HepG2 (cell line): Measurements from ENCODE around the gene UBE2M. TPM values are rescaled to one million over a fixed set of nuclear protein-coding genes. Genes with fewer than 3 reads are reported as not detected.

ENCODE experiments used
- AKNA ChIP-seq: sonication (generic); formaldehyde crosslinking; IDR thresholded peaks from 2 replicates; pipeline ENCODE4 v1.4.0; 2020; ENCODE audit warnings: missing genetic modification reagents, borderline replicate concordance
- FOXA3 ChIP-seq: IDR thresholded peaks from 2 replicates; pipeline ENCODE4 v1.6.1; 2016; ENCODE audit warnings: missing genetic modification reagents, missing compliant biosample characterization
- FOXJ3 ChIP-seq: sonication (generic); formaldehyde crosslinking; IDR thresholded peaks from 2 replicates; pipeline ENCODE4 v1.4.0; 2020; ENCODE audit warnings: missing genetic modification reagents, mild to moderate bottlenecking, borderline replicate concordance
- HINFP ChIP-seq: sonication (generic); formaldehyde crosslinking; IDR thresholded peaks from 2 replicates; pipeline ENCODE4 v1.4.0; 2020; ENCODE audit warnings: low read depth, mild to moderate bottlenecking, missing genetic modification reagents
- KMT2B ChIP-seq: IDR thresholded peaks from 2 replicates; pipeline ENCODE4 v1.6.1; 2016; ENCODE audit warnings: missing genetic modification reagents, missing compliant biosample characterization
- MEIS2 ChIP-seq: sonication (generic); formaldehyde crosslinking; IDR thresholded peaks from 2 replicates; pipeline ENCODE4 v1.9.0; 2021; ENCODE audit warnings: mild to moderate bottlenecking, missing genetic modification reagents
- NCOA1 ChIP-seq: sonication (generic); formaldehyde crosslinking; IDR thresholded peaks from 2 replicates; pipeline ENCODE4 v1.9.0; 2021; ENCODE audit warnings: missing genetic modification reagents
- NFYB ChIP-seq: sonication (generic); formaldehyde crosslinking; IDR thresholded peaks from 2 replicates; pipeline ENCODE4 v1.4.0; 2020; ENCODE audit warnings: missing genetic modification reagents
- SATB2 ChIP-seq: sonication (generic); formaldehyde crosslinking; IDR thresholded peaks from 2 replicates; pipeline ENCODE4 v1.5.0; 2020; ENCODE audit warnings: missing genetic modification reagents
- SIX1 ChIP-seq: sonication (generic); formaldehyde crosslinking; IDR thresholded peaks from 2 replicates; pipeline ENCODE4 v1.4.0; 2020; ENCODE audit warnings: missing genetic modification reagents, borderline replicate concordance
- SKI ChIP-seq: fragments of 450-650 bp; IDR thresholded peaks from one replicate; pipeline ENCODE4 v1.6.1; 2018; ENCODE audit warnings: mild to moderate bottlenecking; ENCODE audit not compliant: partially characterized antibody
- SMARCC2 ChIP-seq: fragments of 450-650 bp; IDR thresholded peaks from 2 replicates; pipeline ENCODE4 v1.6.1; 2017; ENCODE audit warnings: antibody characterized with exemption, mild to moderate bottlenecking
- SMARCE1 ChIP-seq: fragments of 450-650 bp; IDR thresholded peaks from 2 replicates; pipeline ENCODE4 v1.6.1; 2017; ENCODE audit warnings: borderline replicate concordance
- ZFX ChIP-seq: sonication (generic); formaldehyde crosslinking; IDR thresholded peaks from 2 replicates; pipeline ENCODE4 v1.4.0; 2020; ENCODE audit warnings: mild to moderate bottlenecking, low read depth, missing genetic modification reagents, moderate library complexity
- ZNF12 ChIP-seq: sonication (generic); formaldehyde crosslinking; IDR thresholded peaks from 2 replicates; pipeline ENCODE4 v1.5.0; 2020; ENCODE audit warnings: missing genetic modification reagents
- ZNF232 ChIP-seq: sonication (generic); formaldehyde crosslinking; IDR thresholded peaks from 2 replicates; pipeline ENCODE4 v1.4.0; 2020; ENCODE audit warnings: missing genetic modification reagents, borderline replicate concordance
- ZNF496 ChIP-seq: sonication (generic); formaldehyde crosslinking; IDR thresholded peaks from 2 replicates; pipeline ENCODE4 v1.8.1; 2023; ENCODE audit warnings: mild to moderate bottlenecking, moderate library complexity, missing genetic modification reagents; ENCODE audit not compliant: insufficient replicate concordance
- ZNF512 ChIP-seq: sonication (generic); formaldehyde crosslinking; IDR thresholded peaks from 2 replicates; pipeline ENCODE4 v1.4.0; 2020; ENCODE audit warnings: mild to moderate bottlenecking, missing genetic modification reagents
- ZNF567 ChIP-seq: sonication (generic); formaldehyde crosslinking; IDR thresholded peaks from 2 replicates; pipeline ENCODE4 v1.8.1; 2023; ENCODE audit warnings: mild to moderate bottlenecking, missing genetic modification reagents, borderline replicate concordance
- ZNF570 ChIP-seq: sonication (generic); formaldehyde crosslinking; IDR thresholded peaks from 2 replicates; pipeline ENCODE4 v1.4.0; 2020; ENCODE audit warnings: mild to moderate bottlenecking, missing genetic modification reagents, borderline replicate concordance
- ZNF605 ChIP-seq: sonication (generic); formaldehyde crosslinking; IDR thresholded peaks from 2 replicates; pipeline ENCODE4 v1.8.0; 2022; ENCODE audit warnings: mild to moderate bottlenecking, missing genetic modification reagents
- ZNF883 ChIP-seq: sonication (generic); formaldehyde crosslinking; IDR thresholded peaks from 2 replicates; pipeline ENCODE4 v1.5.1; 2020; ENCODE audit warnings: mild to moderate bottlenecking, missing genetic modification reagents; ENCODE audit errors: not compliant biosample characterization
- ZZZ3 ChIP-seq: sonication (generic); formaldehyde crosslinking; IDR thresholded peaks from 2 replicates; pipeline ENCODE4 v1.4.0; 2020; ENCODE audit warnings: missing genetic modification reagents, mild to moderate bottlenecking, borderline replicate concordance
- polyA plus RNA-seq, 8 experiments: library from polyadenylated mRNA; depleted of rRNA in 3 of 8; stranded (reverse) in 7 of 8; unstranded in 1 of 8; fragments of >200 nt; fragmentation: Illumina TruSeq in 4 of 8; extraction: Trizol in 4 of 8; gene quantifications; 2 replicates each; pipeline versions ENCODE4 v1.2.1 to v1.2.3, GENCODE V29; 2011 to 2016; ENCODE audit warnings: low read depth in 4 of 8, missing spikeins in 1 of 8, mixed read lengths in 1 of 8; ENCODE audit not compliant: insufficient read depth in 1 of 8
- total RNA-seq, 5 experiments: library from RNA; depleted of rRNA; stranded (reverse); fragments of >200 nt; fragmentation: Illumina TruSeq; extraction: Trizol; gene quantifications; 2 replicates each; pipeline ENCODE4 v1.2.3, GENCODE V29; 2016; ENCODE audit warnings: low read depth in 1 of 5

UBE2M gene
- total and polyA plus RNA-seq, 2 of the 13 experiments (the other 11 are each of a cell fraction or from before 2014, with no cell fraction given): 36.2 to 50.3 TPM

GRCh38 chr19:58543826-58544590 is 14.4 kb downstream of the UBE2M start, which contains the start of gene TRIM28 (continued):
- TF ChIP-seq SIX1 (CRISPR knock-in tag) (no peak; the same call in 1 of the 2 replicates), SMARCC2 (no peak), FOXJ3 (no peak), FOXA3 (CRISPR knock-in tag) (no peak), NCOA1 (0 out of 2 replicates have a peak, but pooled peaks have one; percentile 19), ZZZ3 (CRISPR knock-in tag) (0 out of 2 replicates have a peak, but pooled peaks have one; percentile 38), ZNF496 (CRISPR knock-in tag) (no peak), ZNF232 (peak; percentile 67; the same call in 1 of the 2 replicates), SKI (peak; percentile 81), SMARCE1 (no peak), ZNF567 (CRISPR knock-in tag) (0 out of 2 replicates have a peak, but pooled peaks have one; percentile 65), SATB2 (CRISPR knock-in tag) (no peak), ZNF570 (no peak), ZNF883 (no peak), ZNF512 (CRISPR knock-in tag) (no peak), ZFX (CRISPR knock-in tag) (peak; percentile 93), MEIS2 (CRISPR knock-in tag) (peak; percentile 62; the same call in 1 of the 2 replicates), ZNF12 (no peak), NFYB (CRISPR knock-in tag) (peak; percentile 29; the same call in 1 of the 2 replicates), KMT2B (CRISPR knock-in tag) (no peak), ZNF605 (no peak), HINFP (CRISPR knock-in tag) (no peak), AKNA (no peak)
